Stimulated activated naive B cell treated with anti-CD40 and anti-IgM and Interleukin-4, amounts not matched to agents 10 μg/mL and 1 μg/mL and 100 μg/mL, for 72 hours (primary cell): ENCODE measurements around the gene ISG15.
"Not testable (repeated sequence)": the region's sequence is repeated elsewhere in the genome, so short reads cannot be mapped to it uniquely, and the experiment has no call there.

Source experiments
- ATAC-seq, 2 donors: fragments of 150-1000 bp; cut with Tn5 transposase; replicated peaks; 2 replicates each; pipeline ENCODE4 v1.10.0; 2021; ENCODE audit warnings: moderate library complexity in 1 of 2
- DNase-seq: peaks from one replicate; pipeline ENCODE4 v3.0.0; 2021
- H3K27ac Mint-ChIP-seq: one replicate; pipeline ENCODE4 v1.8.0; 2022; ENCODE audit warnings: mild to moderate bottlenecking, mixed read lengths
- H3K27me3 Mint-ChIP-seq, 2 donors: one replicate each; pipeline ENCODE4 v1.8.0; 2022; ENCODE audit warnings: mixed read lengths in 2 of 2
- H3K36me3 Mint-ChIP-seq, 2 donors: one replicate each; pipeline ENCODE4 v1.8.0; 2022; ENCODE audit warnings: mixed read lengths in 2 of 2, mild to moderate bottlenecking in 1 of 2
- H3K4me1 Mint-ChIP-seq, 2 donors: one replicate each; pipeline ENCODE4 v1.8.0; 2022; ENCODE audit warnings: mixed read lengths in 2 of 2, mild to moderate bottlenecking in 1 of 2
- H3K4me3 Mint-ChIP-seq, 2 donors: one replicate each; pipeline ENCODE4 v1.8.0; 2022; ENCODE audit warnings: mild to moderate bottlenecking in 2 of 2, mixed read lengths in 2 of 2, moderate library complexity in 1 of 2
- H3K9me3 Mint-ChIP-seq, 2 donors: one replicate each; pipeline ENCODE4 v1.8.0; 2022; ENCODE audit warnings: mixed read lengths in 2 of 2, mild to moderate bottlenecking in 1 of 2

Gene ISG15

GRCh38 chr1:1051127-1051810 lies 38.0 kb downstream of the ISG15 start:
- ATAC-seq (no peak), DNase-seq (no peak)
- no peak overlapping the region for H3K4me3 Mint-ChIP-seq
- H3K9me3 Mint-ChIP-seq: no peaks in the 10 kb centered on the region
- peaks cover 0 to 2% of the 10 kb centered on the region in 2 donors for H3K4me1 Mint-ChIP-seq
- peaks cover 0 to 5% of the 10 kb centered on the region in 2 donors for H3K27me3 Mint-ChIP-seq
- peaks cover 40 to 50% of the 10 kb centered on the region in 2 donors for H3K36me3 Mint-ChIP-seq
- H3K27ac Mint-ChIP-seq: no peak overlapping the region

- ATAC-seq: no peak
- H3K4me3 Mint-ChIP-seq: no peak overlapping the region
Observed at GRCh38 chr1:1052003-1052840, 38.9 kb downstream of the ISG15 start.

GRCh38 chr1:1053022-1053421 lies 39.7 kb downstream of the ISG15 start:
- Mint-ChIP-seq H3K27me3 (peaks cover 6 to 21% of the 10 kb centered on the region in 2 donors), H3K27ac (no peak overlapping the region), H3K36me3 (peaks cover 32 to 42% of the 10 kb centered on the region in 2 donors), H3K4me3 (no peak overlapping the region), H3K4me1 (peaks cover 2% of the 10 kb centered on the region in 2 donors), H3K9me3 (no peaks in the 10 kb centered on the region)
- DNase-seq (no peak), ATAC-seq (no peak)

More at GRCh38 chr1:1052003-1052840, 38.9 kb downstream of the ISG15 start:
- no peak for DNase-seq
- Mint-ChIP-seq H3K36me3 (peaks cover 36 to 45% of the 10 kb centered on the region in 2 donors), H3K27ac (no peak overlapping the region), H3K4me1 (peaks cover 0 to 2% of the 10 kb centered on the region in 2 donors), H3K9me3 (no peaks in the 10 kb centered on the region), H3K27me3 (peaks cover 0 to 13% of the 10 kb centered on the region in 2 donors)

- no peaks in the 10 kb centered on the region for H3K9me3 Mint-ChIP-seq
- no peak overlapping the region for H3K27ac Mint-ChIP-seq
- no peak overlapping the region for H3K4me3 Mint-ChIP-seq
- DNase-seq (no peak), ATAC-seq (no peak)
- peaks cover 9% of the 10 kb centered on the region in 2 donors for H3K4me1 Mint-ChIP-seq
- H3K27me3 Mint-ChIP-seq: peaks cover 13 to 28% of the 10 kb centered on the region in 2 donors
- H3K36me3 Mint-ChIP-seq: peaks cover 32 to 42% of the 10 kb centered on the region in 2 donors
Observed at GRCh38 chr1:1053682-1054081, 40.4 kb downstream of the ISG15 start.

GRCh38 chr1:1054099-1054700 lies 40.9 kb downstream of the ISG15 start:
- no peak overlapping the region for H3K27ac Mint-ChIP-seq
- H3K4me3 Mint-ChIP-seq: no peak overlapping the region
- peaks cover 32 to 42% of the 10 kb centered on the region in 2 donors for H3K36me3 Mint-ChIP-seq
- DNase-seq: no peak
- H3K4me1 Mint-ChIP-seq: peaks cover 12 to 14% of the 10 kb centered on the region in 2 donors
- no peak for ATAC-seq
- H3K9me3 Mint-ChIP-seq: no peaks in the 10 kb centered on the region
- peaks cover 14 to 32% of the 10 kb centered on the region in 2 donors for H3K27me3 Mint-ChIP-seq

- Mint-ChIP-seq H3K27ac (no peak overlapping the region), H3K9me3 (no peaks in the 10 kb centered on the region), H3K36me3 (peaks cover 32 to 42% of the 10 kb centered on the region in 2 donors)
Observed at GRCh38 chr1:1054971-1055370, 41.7 kb downstream of the ISG15 start.

GRCh38 chr1:1055841-1056736 lies 42.8 kb downstream of the ISG15 start:
- no peak overlapping the region for H3K27ac Mint-ChIP-seq
- peaks cover 18 to 28% of the 10 kb centered on the region in 2 donors for H3K4me1 Mint-ChIP-seq
- no peaks in the 10 kb centered on the region for H3K9me3 Mint-ChIP-seq
- H3K27me3 Mint-ChIP-seq: peaks cover 20 to 41% of the 10 kb centered on the region in 2 donors
- no peak overlapping the region for H3K4me3 Mint-ChIP-seq
- peaks cover 30 to 40% of the 10 kb centered on the region in 2 donors for H3K36me3 Mint-ChIP-seq
- ATAC-seq (no peak), DNase-seq (no peak)

More at GRCh38 chr1:1054971-1055370, 41.7 kb downstream of the ISG15 start:
- peaks cover 14 to 33% of the 10 kb centered on the region in 2 donors for H3K27me3 Mint-ChIP-seq
- no peak overlapping the region for H3K4me3 Mint-ChIP-seq
- peaks cover 12 to 16% of the 10 kb centered on the region in 2 donors for H3K4me1 Mint-ChIP-seq
- DNase-seq (no peak), ATAC-seq (no peak)

- peaks cover 28 to 32% of the 10 kb centered on the region in 2 donors for H3K36me3 Mint-ChIP-seq
- H3K27ac Mint-ChIP-seq, ATAC-seq, DNase-seq, H3K9me3 Mint-ChIP-seq: not testable (repeated sequence)
- H3K4me1 Mint-ChIP-seq: peaks cover 25 to 44% of the 10 kb centered on the region in 2 donors
- peak overlapping the region; percentile 39 to 92 for H3K4me3 Mint-ChIP-seq
- H3K27me3 Mint-ChIP-seq: peaks cover 21 to 41% of the 10 kb centered on the region in 2 donors
Observed at GRCh38 chr1:1057769-1058087, 44.4 kb downstream of the ISG15 start.

GRCh38 chr1:1058088-1058905 lies 45.0 kb downstream of the ISG15 start:
- Mint-ChIP-seq H3K36me3 (peaks cover 24 to 26% of the 10 kb centered on the region in 2 donors), H3K4me1 (peaks cover 30 to 50% of the 10 kb centered on the region in 2 donors), H3K4me3 (peak overlapping the region; percentile 88 to 92), H3K27me3 (peaks cover 21 to 41% of the 10 kb centered on the region in 2 donors), H3K9me3 (no peaks in the 10 kb centered on the region), H3K27ac (peak overlapping the region; percentile 82)
- no peak for DNase-seq
- no peak for ATAC-seq

- DNase-seq (no peak), ATAC-seq (peak; percentile 20 to 24)
- Mint-ChIP-seq H3K36me3 (peaks cover 19 to 22% of the 10 kb centered on the region in 2 donors), H3K27ac (peak overlapping the region; percentile 82), H3K4me3 (peak overlapping the region; percentile 88 to 92), H3K27me3 (peaks cover 21 to 41% of the 10 kb centered on the region in 2 donors), H3K4me1 (peaks cover 30 to 57% of the 10 kb centered on the region in 2 donors), H3K9me3 (no peaks in the 10 kb centered on the region)
Observed at GRCh38 chr1:1058921-1059493, 45.7 kb downstream of the ISG15 start.

- H3K27me3 Mint-ChIP-seq: peaks cover 21 to 41% of the 10 kb centered on the region in 2 donors
Observed at GRCh38 chr1:1059494-1060280, 46.4 kb downstream of the ISG15 start.

More at GRCh38 chr1:1059494-1060280, 46.4 kb downstream of the ISG15 start:
- H3K36me3 Mint-ChIP-seq: peaks cover 18 to 25% of the 10 kb centered on the region in 2 donors
- H3K9me3 Mint-ChIP-seq: no peaks in the 10 kb centered on the region
- peak overlapping the region; percentile 79 to 92 for H3K4me3 Mint-ChIP-seq
- ATAC-seq (peak; percentile 57 to 69), DNase-seq (peak; percentile 85)
- peaks cover 35 to 63% of the 10 kb centered on the region in 2 donors for H3K4me1 Mint-ChIP-seq
- peak overlapping the region; percentile 37 for H3K27ac Mint-ChIP-seq
